ENCODE results near the gene PSMB3.

- TF ChIP-seq, protein P1, sequence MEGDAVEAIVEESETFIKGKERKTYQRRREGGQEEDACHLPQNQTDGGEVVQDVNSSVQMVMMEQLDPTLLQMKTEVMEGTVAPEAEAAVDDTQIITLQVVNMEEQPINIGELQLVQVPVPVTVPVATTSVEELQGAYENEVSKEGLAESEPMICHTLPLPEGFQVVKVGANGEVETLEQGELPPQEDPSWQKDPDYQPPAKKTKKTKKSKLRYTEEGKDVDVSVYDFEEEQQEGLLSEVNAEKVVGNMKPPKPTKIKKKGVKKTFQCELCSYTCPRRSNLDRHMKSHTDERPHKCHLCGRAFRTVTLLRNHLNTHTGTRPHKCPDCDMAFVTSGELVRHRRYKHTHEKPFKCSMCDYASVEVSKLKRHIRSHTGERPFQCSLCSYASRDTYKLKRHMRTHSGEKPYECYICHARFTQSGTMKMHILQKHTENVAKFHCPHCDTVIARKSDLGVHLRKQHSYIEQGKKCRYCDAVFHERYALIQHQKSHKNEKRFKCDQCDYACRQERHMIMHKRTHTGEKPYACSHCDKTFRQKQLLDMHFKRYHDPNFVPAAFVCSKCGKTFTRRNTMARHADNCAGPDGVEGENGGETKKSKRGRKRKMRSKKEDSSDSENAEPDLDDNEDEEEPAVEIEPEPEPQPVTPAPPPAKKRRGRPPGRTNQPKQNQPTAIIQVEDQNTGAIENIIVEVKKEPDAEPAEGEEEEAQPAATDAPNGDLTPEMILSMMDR (conservative IDR thresholded peaks at IDR 0.05 in 1 of 2, IDR thresholded peaks at IDR 0.05 in 1 of 2; ENCODE audit: low read depth in 1 of 2, low read length in 2 of 2) = no peak
- no peak for TF ChIP-seq EZH2 (IDR thresholded peaks at IDR 0.05; ENCODE audit: low read length, missing control alignments)
Measured at GRCh38 chr17:38720941-38721340, 31.6 kb upstream of the PSMB3 start.

All from fibroblast of lung (primary cell).